Heart left ventricle (tissue), 16 donors: ENCODE data around the gene COL28A1. TPM values are rescaled to one million over a fixed set of nuclear protein-coding genes. Genes with fewer than 3 reads are reported as not detected.

Experiments
- ATAC-seq, 4 donors: fragments of 200-7000 bp; cut with Tn5 transposase; one replicate each; pipeline ENCODE4 v1.9.1; 2020 to 2022; ENCODE audit warnings: moderate library complexity in 4 of 4, mild to moderate bottlenecking in 3 of 4, moderate number of reproducible peaks in 1 of 4
- DNase-seq, 5 donors: peaks; one replicate each; pipeline ENCODE4 v3.0.0-alpha.2; 2020
- H3K27ac ChIP-seq, 12 donors: fragments of 200-600 bp; sonication (generic) in 4 of 12; one replicate each; pipeline versions ENCODE4 v1.5.0 to v1.8.0; 2016 to 2022; ENCODE audit warnings: mild to moderate bottlenecking in 2 of 12
- H3K27me3 ChIP-seq, 9 donors: fragments of 200-600 bp; sonication (generic) in 2 of 9; one replicate each; pipeline versions ENCODE4 v1.5.1 to v1.8.0; 2016 to 2022; ENCODE audit warnings: mild to moderate bottlenecking in 3 of 9
- H3K36me3 ChIP-seq, 9 donors: fragments of 200-600 bp; sonication (generic) in 2 of 9; one replicate each; pipeline versions ENCODE4 v1.5.0 to v1.8.0; 2018 to 2022; ENCODE audit warnings: mild to moderate bottlenecking in 2 of 9
- H3K4me1 ChIP-seq, 12 donors: fragments of 200-600 bp; sonication (generic) in 4 of 12; one replicate each; pipeline versions ENCODE4 v1.5.0 to v1.8.0; 2016 to 2022; ENCODE audit warnings: mild to moderate bottlenecking in 3 of 12
- H3K4me3 ChIP-seq, 12 donors: fragments of 200-600 bp; sonication (generic) in 4 of 12; one replicate each; pipeline versions ENCODE4 v1.5.0 to v1.8.0; 2017 to 2022; ENCODE audit warnings: mild to moderate bottlenecking in 9 of 12, moderate library complexity in 4 of 12
- H3K9me3 ChIP-seq, 12 donors: fragments of 200-600 bp; sonication (generic) in 4 of 12; one replicate each; pipeline versions ENCODE4 v1.5.0 to v1.8.0; 2016 to 2022; ENCODE audit warnings: mild to moderate bottlenecking in 1 of 12
- POLR2A ChIP-seq, 2 donors: fragments of 450-650 bp; IDR thresholded peaks; one replicate each; pipeline ENCODE4 v1.6.1; 2017; ENCODE audit warnings: antibody characterized with exemption in 2 of 2, mild to moderate bottlenecking in 2 of 2, moderate library complexity in 2 of 2
- WGBS, 4 donors: extraction: QIAGEN DNeasy Blood & Tissue Kit in 2 of 4; methylation state at CpG; one replicate each; pipeline versions ENCODE4 v1.1.5 to v1.1.7; 2013 to 2018; 5-methylcytosine and 5-hydroxymethylcytosine counted together
- intact Hi-C, 10 donors: fragments of 100-400 bp; cut with DNase I; formaldehyde crosslinking; loops; one replicate each; pipeline versions ENCODE4 v1.11.1 to v1.14.2; 2022
- polyA plus RNA-seq, 2 donors: library from polyadenylated mRNA; stranded (reverse); fragments of 200-250 nt; gene quantifications; one replicate each; pipeline ENCODE4 v1.2.3, GENCODE V29; 2013
- total RNA-seq, 9 donors: library from RNA; depleted of rRNA in 2 of 9; stranded (reverse); fragments of >200 nt in 2 of 9; fragmentation: NEBNext Ultra II Directional in 3 of 9; extraction: Animal tissue kit (Norgen Biotek cat#: 25700) in 3 of 9; gene quantifications; one replicate each; pipeline versions ENCODE4 v1.1.0 to v1.2.4, GENCODE V29; 2016 to 2023
- TF ChIP-seq, protein P1 (sequence below), 12 donors: fragments of 200-600 bp; sonication (generic) in 4 of 12; IDR thresholded peaks; one replicate each; pipeline versions ENCODE4 v1.5.0 to v1.8.0; 2018 to 2022; ENCODE audit warnings: antibody characterized with exemption in 12 of 12, mild to moderate bottlenecking in 5 of 12
- donor health status: ischemic (EF 13 %, LVEDD 7.1; RV severe dilation, severe dysfunction).
- donor health status: healthy with polysubstance abuse.
- donor health status: DM: no; HTN: yes; CAD: no.
- donor health status: DM: no; HTN: no; CAD: no.
- donor health status: ischemic (EF 25% LVEDD 6.9; RV normal size, moderate dysfunction).
- donor health status: ischemic (EF 25% LVEDD 5.7; RV mildly dilated, moderate dysfunction).
- donor health status: healthy.
- donor health status: DM: yes; HTN: yes; CAD: no.
- donor health status: ischemic (EF 35%, LVEDD 5.7; RV mildly dilated, moderate dysfunction).
- donor health status: nonischemic (EF 11% LVEDD 7.7; RV severe dilation, severe dysfunction).
- donor health status: DM: yes; HTN: yes; CAD: no.
- donor health status: PGD.
- donor health status: ischemic (EF 29% LVEDD 5.4; RV normal size, mild dysfunction).
- donor health status: nonischemic (EF 23%, LVEDD 6.1; RV moderate dilation, normal function).

COL28A1 gene
- total and polyA plus RNA-seq, 11 donors: 0.28 to 4.4 (median 1.2) TPM

DNA sequence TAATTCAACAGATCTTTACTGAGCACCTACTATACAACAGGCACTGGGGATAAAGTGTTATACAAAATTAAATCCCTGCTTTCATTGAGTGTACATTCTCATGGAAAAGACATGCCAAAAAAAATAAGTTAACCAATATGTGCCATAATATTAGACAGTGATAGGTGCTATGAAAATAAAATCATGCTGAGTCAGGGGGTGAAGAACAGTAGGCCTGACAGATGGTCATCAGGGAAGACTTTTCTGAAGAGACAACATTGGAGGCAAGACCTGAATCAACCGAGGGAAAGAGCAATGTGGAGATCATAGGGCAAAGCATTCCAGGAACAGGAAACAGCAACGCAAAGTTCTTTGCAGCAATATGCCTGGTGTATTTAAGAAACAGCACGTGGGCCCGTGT is 217.8 kb downstream of the COL28A1 start:
- WGBS, 4 donors: 63 to 75% (median 70%) methylated on average over 4 of the region's 4 CpGs
- Histone ChIP-seq H3K27me3 (no peaks in the 10 kb centered on the region), H3K27ac (no peak overlapping the region), H3K4me3 (no peak overlapping the region), H3K36me3 (no peaks in the 10 kb centered on the region), H3K9me3 (no peaks in the 10 kb centered on the region), H3K4me1 (no peaks in the 10 kb centered on the region)
- intact Hi-C loops: no loop called here
- TF ChIP-seq, protein P1, sequence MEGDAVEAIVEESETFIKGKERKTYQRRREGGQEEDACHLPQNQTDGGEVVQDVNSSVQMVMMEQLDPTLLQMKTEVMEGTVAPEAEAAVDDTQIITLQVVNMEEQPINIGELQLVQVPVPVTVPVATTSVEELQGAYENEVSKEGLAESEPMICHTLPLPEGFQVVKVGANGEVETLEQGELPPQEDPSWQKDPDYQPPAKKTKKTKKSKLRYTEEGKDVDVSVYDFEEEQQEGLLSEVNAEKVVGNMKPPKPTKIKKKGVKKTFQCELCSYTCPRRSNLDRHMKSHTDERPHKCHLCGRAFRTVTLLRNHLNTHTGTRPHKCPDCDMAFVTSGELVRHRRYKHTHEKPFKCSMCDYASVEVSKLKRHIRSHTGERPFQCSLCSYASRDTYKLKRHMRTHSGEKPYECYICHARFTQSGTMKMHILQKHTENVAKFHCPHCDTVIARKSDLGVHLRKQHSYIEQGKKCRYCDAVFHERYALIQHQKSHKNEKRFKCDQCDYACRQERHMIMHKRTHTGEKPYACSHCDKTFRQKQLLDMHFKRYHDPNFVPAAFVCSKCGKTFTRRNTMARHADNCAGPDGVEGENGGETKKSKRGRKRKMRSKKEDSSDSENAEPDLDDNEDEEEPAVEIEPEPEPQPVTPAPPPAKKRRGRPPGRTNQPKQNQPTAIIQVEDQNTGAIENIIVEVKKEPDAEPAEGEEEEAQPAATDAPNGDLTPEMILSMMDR (IDR thresholded peaks at IDR 0.05): no peak
- DNase-seq (no peak), ATAC-seq (no peak)

DNA sequence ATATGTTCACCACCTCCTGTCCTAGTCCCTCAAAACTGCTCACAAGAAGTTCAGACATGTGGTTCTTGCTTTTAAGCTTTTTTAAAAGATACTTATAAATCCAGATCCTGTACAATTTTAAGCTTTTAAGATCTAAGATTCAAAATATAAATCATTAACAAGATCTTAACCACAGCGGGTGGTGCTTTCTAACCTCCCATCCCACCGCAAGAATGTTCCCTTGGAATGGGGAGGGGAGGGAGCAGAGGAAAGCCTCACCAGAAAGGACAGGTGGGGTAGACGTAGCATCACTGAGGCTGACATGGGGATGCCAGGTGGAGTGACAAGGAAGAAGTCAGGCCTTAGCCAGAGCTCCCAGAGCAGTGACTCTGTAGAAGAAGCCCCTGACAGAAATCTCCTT is 219.8 kb downstream of the COL28A1 start:
- WGBS, 4 donors: 69 to 84% (median 82%) methylated on average over 3 of the region's 3 CpGs
- no peaks in the 10 kb centered on the region for H3K9me3 ChIP-seq
- intact Hi-C loops: no loop called here
- TF ChIP-seq, protein P1 (IDR thresholded peaks at IDR 0.05): no peak
- no peak for TF ChIP-seq POLR2A (IDR thresholded peaks at IDR 0.05)
- no peak for ATAC-seq
- no peaks in the 10 kb centered on the region for H3K27me3 ChIP-seq
- no peaks in the 10 kb centered on the region for H3K36me3 ChIP-seq
- DNase-seq: no peak
- no peak overlapping the region for H3K27ac ChIP-seq
- H3K4me3 ChIP-seq: no peak overlapping the region
- no peaks in the 10 kb centered on the region for H3K4me1 ChIP-seq

DNA sequence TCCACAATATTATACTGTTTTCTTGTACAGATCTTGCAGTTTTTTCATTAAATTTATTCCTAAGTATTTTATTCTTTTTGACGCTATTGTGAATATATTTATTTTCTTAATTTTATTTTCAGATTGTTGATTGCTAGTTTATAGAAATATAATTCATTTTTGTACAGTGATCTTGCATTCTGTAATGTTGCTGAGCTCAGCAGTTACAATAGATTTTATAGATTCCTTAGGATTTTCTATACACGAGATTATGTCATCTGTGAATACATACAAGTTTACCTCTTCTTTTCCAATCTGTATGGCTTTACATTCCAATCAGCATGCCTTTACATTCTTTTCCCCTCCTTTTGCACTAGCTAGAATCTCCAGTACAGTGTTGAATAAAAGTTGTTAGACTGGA is 223.3 kb downstream of the COL28A1 start:
- Histone ChIP-seq H3K9me3 (no peaks in the 10 kb centered on the region), H3K4me1 (no peaks in the 10 kb centered on the region), H3K4me3 (no peak overlapping the region), H3K27ac (no peak overlapping the region), H3K27me3 (no peaks in the 10 kb centered on the region), H3K36me3 (no peaks in the 10 kb centered on the region)
- intact Hi-C loops: no loop called here
- DNase-seq (no peak), ATAC-seq (no peak)
- 79 to 86% (median 84%) methylated on average over 2 of the region's 2 CpGs for WGBS, 4 donors
- TF ChIP-seq, protein P1 (IDR thresholded peaks at IDR 0.05): no peak
- TF ChIP-seq POLR2A (IDR thresholded peaks at IDR 0.05): no peak

DNA sequence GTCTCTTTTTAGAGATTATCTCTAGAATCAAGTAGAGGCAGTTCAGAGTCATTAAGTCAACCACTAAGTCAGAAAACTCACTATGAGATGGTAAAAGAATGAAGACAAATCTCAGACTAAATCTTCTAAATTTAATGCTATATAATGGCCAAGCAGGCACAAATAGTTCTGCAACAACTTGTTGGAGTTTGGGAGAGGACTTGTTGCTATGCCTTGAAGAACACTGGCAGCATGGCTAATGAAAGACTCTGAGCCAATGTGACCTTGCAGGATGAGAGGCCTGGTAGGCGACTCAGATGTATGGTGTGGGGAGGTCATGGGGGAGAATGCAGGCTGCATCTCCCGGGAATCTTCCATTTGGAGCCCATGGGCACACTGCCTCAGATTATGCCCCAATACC is 224.7 kb downstream of the COL28A1 start:
- TF ChIP-seq, protein P1 (IDR thresholded peaks at IDR 0.05): no peak
- TF ChIP-seq POLR2A (IDR thresholded peaks at IDR 0.05): no peak
- H3K27me3 ChIP-seq: no peaks in the 10 kb centered on the region
- 80 to 92% (median 83%) methylated on average over 2 of the region's 2 CpGs for WGBS, 4 donors
- no peaks in the 10 kb centered on the region for H3K9me3 ChIP-seq
- no peak for DNase-seq
- H3K27ac ChIP-seq: no peak overlapping the region
- intact Hi-C loops: no loop called here
- ATAC-seq: no peak
- no peaks in the 10 kb centered on the region for H3K36me3 ChIP-seq
- H3K4me1 ChIP-seq: no peaks in the 10 kb centered on the region
- H3K4me3 ChIP-seq: no peak overlapping the region
